ENCODE results near the gene HSPA12B.

- TF ChIP-seq CTCF (conservative IDR thresholded peaks at IDR 0.05; ENCODE audit: low read length) (no peak), EZH2phosphoT487 (IDR thresholded peaks at IDR 0.05; ENCODE audit: borderline replicate concordance, low read depth, low read length) (no peak)
Measured at GRCh38 chr20:3786126-3786484, 53.6 kb downstream of the HSPA12B start.

All from OCI-LY7 (cell line).